GM12878 (cell line): ENCODE data around the gene ANK3. TPM values are rescaled to one million over a fixed set of nuclear protein-coding genes. Genes with fewer than 3 reads are reported as not detected.
A peak's percentile ranks its signal among the peaks of the same experiment; 100 is the strongest.

Experiments
- ATAC-seq: fragments of 200-7000 bp; cut with Tn5 transposase; 3 replicates; pipeline ENCODE4 v1.9.1; 2020; ENCODE audit warnings: mild to moderate bottlenecking, moderate library complexity
- BruUV-seq: library from RNA; stranded (reverse); fragments of 400-500 nt; replicated peaks from 2 replicates; lab custom pipeline; 2021; lab: Mats Ljungman, UMichigan
- CTCF ChIA-PET: fragments of 300-600 bp; sonication (Branson Sonifier 250); formaldehyde crosslinking; extraction: SDS; loops from one replicate; lab custom pipeline; 2021; ENCODE audit warnings: inconsistent platforms; lab: Yijun Ruan, JAX
- POLR2A ChIA-PET: fragments of 350-600 bp; formaldehyde crosslinking; extraction: SDS; loops from one replicate; lab custom pipeline; 2021; ENCODE audit warnings: inconsistent platforms; lab: Charles Lee
- RAD21 ChIA-PET: fragments of 300-600 bp; sonication (Branson Sonifier 250); formaldehyde crosslinking; loops from one replicate; lab custom pipeline; 2023; ENCODE audit warnings: antibody characterized with exemption; ENCODE audit not compliant: unreplicated experiment; lab: Charles Lee
- SMC1A ChIA-PET: fragments of 300-600 bp; sonication (Branson Sonifier 250); formaldehyde crosslinking; loops from one replicate; lab custom pipeline; 2023; ENCODE audit not compliant: unreplicated experiment, uncharacterized antibody; lab: Charles Lee
- DNase-seq: peaks from one replicate; pipeline ENCODE4 v3.0.0-alpha.2; 2011; ENCODE audit warnings: low read depth, low spot score
- FAIRE-seq: peaks from 3 replicates; lab custom pipeline; 2011; peaks lifted over from hg19 to GRCh38; lab: Jason Lieb, UNC
- H2AFZ ChIP-seq: 2 replicates; pipeline ENCODE4 v1.6.0; 2011; ENCODE audit warnings: low read depth, low read length, control low read depth; ENCODE audit not compliant: control insufficient read depth
- H3K27ac ChIP-seq: 2 replicates; pipeline ENCODE4 v1.5.1; 2011; ENCODE audit warnings: control low read depth; ENCODE audit not compliant: control insufficient read depth, insufficient read depth
- H3K27me3 ChIP-seq, 2 experiments: replicated peaks in 1 of 2; 2 replicates each; pipeline versions ENCODE4 v1.6.0 to v1.6.1; 2011; ENCODE audit warnings: low read length in 1 of 2; ENCODE audit not compliant: control insufficient read depth in 2 of 2, insufficient read depth in 2 of 2
- H3K36me3 ChIP-seq, 2 experiments: 2 replicates each; pipeline ENCODE4 v1.5.1; 2011; ENCODE audit warnings: low read length in 1 of 2; ENCODE audit not compliant: control insufficient read depth in 2 of 2, insufficient read depth in 2 of 2
- H3K4me1 ChIP-seq: 2 replicates; pipeline ENCODE4 v1.6.1; 2011; ENCODE audit warnings: mild to moderate bottlenecking, low read length, moderate library complexity, mixed read lengths; ENCODE audit not compliant: control insufficient read depth, insufficient read depth
- H3K4me2 ChIP-seq: 2 replicates; pipeline ENCODE4 v1.6.0; 2011; ENCODE audit warnings: control low read depth; ENCODE audit not compliant: control insufficient read depth, insufficient read depth
- H3K4me3 ChIP-seq: fragments of 200-600 bp; sonication (generic); 2 replicates; pipeline ENCODE4 v1.5.1; 2016
- H3K79me2 ChIP-seq: 2 replicates; pipeline ENCODE4 v1.6.0; 2011; ENCODE audit warnings: low read length; ENCODE audit not compliant: control insufficient read depth, insufficient read depth
- H3K9ac ChIP-seq: 2 replicates; pipeline ENCODE4 v1.8.0; 2011; ENCODE audit warnings: low read length, control low read depth, mixed read lengths; ENCODE audit not compliant: control insufficient read depth, insufficient read depth
- H3K9me3 ChIP-seq: replicated peaks from 3 replicates; pipeline ENCODE4 v1.5.1; 2011; ENCODE audit warnings: mild to moderate bottlenecking, low read length; ENCODE audit not compliant: control insufficient read depth, insufficient read depth
- H4K20me1 ChIP-seq: 2 replicates; pipeline ENCODE4 v1.6.0; 2011; ENCODE audit not compliant: control insufficient read depth, insufficient read depth
- EZH2 ChIP-seq: IDR thresholded peaks from 2 replicates; pipeline ENCODE4 v1.6.1; 2012; ENCODE audit warnings: low read depth, mild to moderate bottlenecking, control low read depth, inconsistent platforms, low read length, borderline replicate concordance; ENCODE audit not compliant: control insufficient read depth
- FOXK2 ChIP-seq: fragments of 450-650 bp; IDR thresholded peaks from 2 replicates; pipeline ENCODE4 v1.6.1; 2017; ENCODE audit warnings: mild to moderate bottlenecking, moderate library complexity
- HDAC6 ChIP-seq: fragments of 200-600 bp; sonication (generic); IDR thresholded peaks from one replicate; pipeline ENCODE4 v1.8.0; 2017; ENCODE audit warnings: antibody characterized with exemption; ENCODE audit not compliant: unreplicated experiment
- JUND ChIP-seq: IDR thresholded peaks from 2 replicates; pipeline ENCODE4 v1.6.1; 2012; ENCODE audit warnings: low read depth, mild to moderate bottlenecking, low read length, improper control_type of control experiment, moderate library complexity
- MTA3 ChIP-seq: IDR thresholded peaks from 2 replicates; pipeline ENCODE4 v1.6.1; 2012; ENCODE audit warnings: low read length, inconsistent platforms, borderline replicate concordance
- RB1 ChIP-seq: fragments of 450-650 bp; formaldehyde crosslinking; IDR thresholded peaks from 2 replicates; pipeline ENCODE4 v1.6.1; 2017; ENCODE audit warnings: mild to moderate bottlenecking, borderline replicate concordance
- SMAD1 ChIP-seq: fragments of 450-650 bp; IDR thresholded peaks from 2 replicates; pipeline ENCODE4 v1.6.1; 2018; ENCODE audit warnings: mild to moderate bottlenecking, low read depth; ENCODE audit not compliant: partially characterized antibody
- SPI1 ChIP-seq: IDR thresholded peaks from 2 replicates; pipeline ENCODE4 v1.6.1; 2011; ENCODE audit warnings: low read depth, mild to moderate bottlenecking, low read length, moderate library complexity, borderline replicate concordance; ENCODE audit not compliant: insufficient read depth
- ZNF207 ChIP-seq: fragments of 450-650 bp; IDR thresholded peaks from 2 replicates; pipeline ENCODE4 v1.6.1; 2014; ENCODE audit warnings: antibody characterized with exemption, mild to moderate bottlenecking, borderline replicate concordance
- WGBS: methylation state at CpG from one replicate; pipeline ENCODE4 v1.1.6; 2016; ENCODE audit warnings: low lambda C conversion rate; ENCODE audit not compliant: insufficient replicate concordance, insufficient coverage; ENCODE audit errors: missing lambda C conversion rate; 5-methylcytosine and 5-hydroxymethylcytosine counted together
- in situ Hi-C: fragments of 300-500 bp; cut with MboI; formaldehyde crosslinking; loops from 9 replicates; pipeline ENCODE4 v1.14.3; 2018; ENCODE audit warnings: mixed read lengths
- intact Hi-C: fragments of 100-400 bp; cut with micrococcal nuclease; formaldehyde crosslinking; loops from one replicate; pipeline ENCODE4 v1.14.2; 2022; ENCODE audit not compliant: unreplicated experiment
- polyA plus RNA-seq, 11 experiments: library from polyadenylated mRNA; depleted of rRNA in 4 of 11; unstranded in 6 of 11; stranded (reverse) in 5 of 11; fragments of >200 nt; fragmentation: Nextera tagmentation in 4 of 11; fragmentation: Illumina TruSeq in 1 of 11; extraction: Ambion mirVana in 4 of 11; extraction: Trizol in 1 of 11; gene quantifications; 1 replicate in 1 of 11; 2 replicates in 10 of 11; pipeline versions ENCODE4 v1.2.1 to v1.2.3, GENCODE V29; 2011 to 2016; ENCODE audit warnings: inconsistent platforms in 2 of 11, missing spikeins in 2 of 11, low read depth in 1 of 11
- total RNA-seq, 4 experiments: library from RNA; depleted of rRNA in 3 of 4; stranded (reverse); fragments of >200 nt in 3 of 4; fragmentation: Illumina TruSeq in 1 of 4; extraction: Trizol in 1 of 4; gene quantifications; 2 replicates each; pipeline versions ENCODE4 v1.2.1 to v1.2.3, GENCODE V29; 2013 to 2021
- TF ChIP-seq, protein P1 (sequence below): fragments of 450-650 bp; IDR thresholded peaks from 2 replicates; pipeline ENCODE4 v1.6.1; 2014; ENCODE audit warnings: mild to moderate bottlenecking
- TF ChIP-seq, protein P2 (sequence below): IDR thresholded peaks from 2 replicates; pipeline ENCODE4 v1.6.1; 2011; ENCODE audit warnings: mild to moderate bottlenecking, low read depth, low read length, moderate library complexity; ENCODE audit not compliant: insufficient replicate concordance
- TF ChIP-seq, protein P3 (sequence below): IDR thresholded peaks from 2 replicates; pipeline ENCODE4 v1.6.1; 2012; ENCODE audit warnings: low read length, inconsistent platforms

ANK3 gene
- total and polyA plus RNA-seq, 10 of the 15 experiments (the other 5 are each of a cell fraction or from before 2014, with no cell fraction given) = 0.06 to 0.82 (median 0.20) TPM; not detected in 2

DNA sequence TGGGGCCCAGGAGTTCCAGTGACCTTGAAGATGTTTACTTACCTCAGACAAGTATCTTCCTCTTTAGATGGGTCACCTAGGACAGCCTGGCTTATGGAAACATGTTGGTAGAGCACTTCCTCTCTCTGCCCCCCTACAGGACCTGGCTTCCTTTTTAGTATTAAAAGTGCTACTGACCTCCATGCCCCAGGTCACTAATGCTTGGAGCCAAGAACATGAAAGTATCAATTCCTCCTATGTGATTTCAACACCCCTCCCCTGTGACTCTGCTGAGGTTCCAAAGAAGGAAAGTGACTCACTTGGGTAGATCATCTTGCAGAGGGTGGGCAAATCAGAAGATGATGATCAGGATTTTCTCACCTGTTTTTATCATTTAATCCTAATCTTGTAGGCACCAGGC lies 358.0 kb downstream of the ANK3 start:
- peak; percentile 63; the same call in 1 of the 2 replicates for TF ChIP-seq SPI1
- no peak for TF ChIP-seq JUND
- no peak for TF ChIP-seq HDAC6
- ChIA-PET SMC1A (interaction anchor here (0.8 to 3.7 kb wide), 5 partner anchors 116 to 406 kb away, joined by 3 to 46 read pairs (median 4); no protein-coding TSS in a partner anchor), RAD21 (interaction anchor here (0.6 to 2.7 kb wide), 10 partner anchors 30 to 788 kb away, joined by 3 to 14 read pairs (median 4); no protein-coding TSS in a partner anchor), POLR2A (interaction anchor here (1.0 to 1.3 kb wide), 2 partner anchors 123 to 125 kb away, joined by 6 read pairs; partner anchors contain the start of gene CCDC6), CTCF (interaction anchor here (0.6 to 5.0 kb wide), 10 partner anchors 23 to 1274 kb away, joined by 3 to 38 read pairs (median 4); no protein-coding TSS in a partner anchor)
- Histone ChIP-seq H3K4me1 (peaks cover 15% of the 10 kb centered on the region), H4K20me1 (no peaks in the 10 kb centered on the region), H3K79me2 (no peaks in the 10 kb centered on the region), H3K9ac (no peak overlapping the region), H3K36me3 (no peaks in the 10 kb centered on the region), H3K27ac (no peak overlapping the region), H3K27me3 (no peaks in the 10 kb centered on the region; a peak in 1 of 4 replicates), H3K9me3 (no peaks in the 10 kb centered on the region), H2AFZ (no peak overlapping the region), H3K4me3 (no peak overlapping the region), H3K4me2 (no peak overlapping the region)
- intact Hi-C loops = loop anchor here (1.0 to 2.0 kb wide), 2 partner anchors 125 to 167 kb away; partner anchors contain the start of gene CCDC6
- ATAC-seq = peak; percentile 65
- peak; percentile 23 for DNase-seq
- peak; percentile 61 for FAIRE-seq
- in situ Hi-C loops = loop anchor here (5.0 to 10.0 kb wide), 2 partner anchors 404 to 1247 kb away; no protein-coding TSS in a partner anchor
- no TSS peak for BruUV-seq

DNA sequence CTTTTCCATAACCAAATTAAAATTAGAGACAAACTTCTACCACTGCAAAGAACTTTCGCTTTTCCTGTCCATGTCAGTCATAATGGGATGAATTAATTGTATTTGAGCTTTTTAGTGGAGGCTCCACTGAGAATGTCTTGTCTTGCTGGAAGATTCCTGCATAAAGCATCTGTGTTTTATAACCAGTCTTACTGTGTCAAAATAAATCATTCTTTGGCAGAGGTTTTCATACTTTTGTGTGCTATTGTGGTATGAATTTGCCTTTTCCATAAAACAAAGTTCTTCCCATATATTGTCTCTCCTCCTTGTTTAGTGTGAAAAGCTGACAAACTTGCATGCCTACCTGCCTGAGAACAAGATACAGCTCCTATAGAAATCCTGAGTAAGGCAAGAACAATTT lies 358.5 kb downstream of the ANK3 start:
- Histone ChIP-seq H3K9me3 (no peaks in the 10 kb centered on the region), H3K79me2 (no peaks in the 10 kb centered on the region), H3K4me2 (no peak overlapping the region), H3K36me3 (no peaks in the 10 kb centered on the region), H3K4me3 (no peak overlapping the region), H3K27me3 (no peaks in the 10 kb centered on the region; a peak in 1 of 4 replicates), H4K20me1 (no peaks in the 10 kb centered on the region), H2AFZ (no peak overlapping the region), H3K27ac (no peak overlapping the region), H3K4me1 (peaks cover 15% of the 10 kb centered on the region), H3K9ac (no peak overlapping the region)
- DNase-seq = no peak
- in situ Hi-C loops = loop anchor here (5.0 to 10.0 kb wide), 2 partner anchors 404 to 1246 kb away; no protein-coding TSS in a partner anchor
- intact Hi-C loops = no loop called here
- RAD21 ChIA-PET = interaction anchor here (1.1 to 2.7 kb wide), 5 partner anchors 39 to 405 kb away, joined by 3 to 14 read pairs (median 4); no protein-coding TSS in a partner anchor
- no peak for ATAC-seq
- CTCF ChIA-PET = interaction anchor here (1.0 to 5.0 kb wide), 9 partner anchors 23 to 1274 kb away, joined by 3 to 38 read pairs (median 4); no protein-coding TSS in a partner anchor
- no peak for FAIRE-seq
- WGBS = 88% methylated on average over 1 of the region's 1 CpG
- BruUV-seq = no TSS peak
- POLR2A ChIA-PET = interaction anchor here (1.3 kb wide), 1 partner anchor 125 kb away, joined by 6 read pairs; the partner anchor contains the start of gene CCDC6
- SMC1A ChIA-PET = interaction anchor here (1.0 to 3.7 kb wide), 7 partner anchors 163 to 405 kb away, joined by 3 to 46 read pairs (median 3); no protein-coding TSS in a partner anchor
- TF ChIP-seq SMAD1 = no peak
- TF ChIP-seq FOXK2 = no peak
- TF ChIP-seq, protein P1, sequence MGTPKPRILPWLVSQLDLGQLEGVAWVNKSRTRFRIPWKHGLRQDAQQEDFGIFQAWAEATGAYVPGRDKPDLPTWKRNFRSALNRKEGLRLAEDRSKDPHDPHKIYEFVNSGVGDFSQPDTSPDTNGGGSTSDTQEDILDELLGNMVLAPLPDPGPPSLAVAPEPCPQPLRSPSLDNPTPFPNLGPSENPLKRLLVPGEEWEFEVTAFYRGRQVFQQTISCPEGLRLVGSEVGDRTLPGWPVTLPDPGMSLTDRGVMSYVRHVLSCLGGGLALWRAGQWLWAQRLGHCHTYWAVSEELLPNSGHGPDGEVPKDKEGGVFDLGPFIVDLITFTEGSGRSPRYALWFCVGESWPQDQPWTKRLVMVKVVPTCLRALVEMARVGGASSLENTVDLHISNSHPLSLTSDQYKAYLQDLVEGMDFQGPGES = no peak
- TF ChIP-seq EZH2 = no peak
- TF ChIP-seq, protein P2, sequence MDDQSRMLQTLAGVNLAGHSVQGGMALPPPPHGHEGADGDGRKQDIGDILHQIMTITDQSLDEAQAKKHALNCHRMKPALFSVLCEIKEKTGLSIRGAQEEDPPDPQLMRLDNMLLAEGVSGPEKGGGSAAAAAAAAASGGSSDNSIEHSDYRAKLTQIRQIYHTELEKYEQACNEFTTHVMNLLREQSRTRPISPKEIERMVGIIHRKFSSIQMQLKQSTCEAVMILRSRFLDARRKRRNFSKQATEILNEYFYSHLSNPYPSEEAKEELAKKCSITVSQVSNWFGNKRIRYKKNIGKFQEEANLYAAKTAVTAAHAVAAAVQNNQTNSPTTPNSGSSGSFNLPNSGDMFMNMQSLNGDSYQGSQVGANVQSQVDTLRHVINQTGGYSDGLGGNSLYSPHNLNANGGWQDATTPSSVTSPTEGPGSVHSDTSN = no peak
- no peak for TF ChIP-seq MTA3
- TF ChIP-seq RB1 = no peak
- TF ChIP-seq, protein P3, sequence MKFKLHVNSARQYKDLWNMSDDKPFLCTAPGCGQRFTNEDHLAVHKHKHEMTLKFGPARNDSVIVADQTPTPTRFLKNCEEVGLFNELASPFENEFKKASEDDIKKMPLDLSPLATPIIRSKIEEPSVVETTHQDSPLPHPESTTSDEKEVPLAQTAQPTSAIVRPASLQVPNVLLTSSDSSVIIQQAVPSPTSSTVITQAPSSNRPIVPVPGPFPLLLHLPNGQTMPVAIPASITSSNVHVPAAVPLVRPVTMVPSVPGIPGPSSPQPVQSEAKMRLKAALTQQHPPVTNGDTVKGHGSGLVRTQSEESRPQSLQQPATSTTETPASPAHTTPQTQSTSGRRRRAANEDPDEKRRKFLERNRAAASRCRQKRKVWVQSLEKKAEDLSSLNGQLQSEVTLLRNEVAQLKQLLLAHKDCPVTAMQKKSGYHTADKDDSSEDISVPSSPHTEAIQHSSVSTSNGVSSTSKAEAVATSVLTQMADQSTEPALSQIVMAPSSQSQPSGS = no peak
- TF ChIP-seq ZNF207 = no peak
